HG03095 (cell line): ENCODE data around the gene SLC5A11.

Experiments used
- ATAC-seq: cut with Tn5 transposase; IDR thresholded peaks from one replicate; pipeline ENCODE4 v1.9.1; 2021; ENCODE audit warnings: moderate library complexity; ENCODE audit not compliant: unreplicated experiment

The SLC5A11 gene

DNA sequence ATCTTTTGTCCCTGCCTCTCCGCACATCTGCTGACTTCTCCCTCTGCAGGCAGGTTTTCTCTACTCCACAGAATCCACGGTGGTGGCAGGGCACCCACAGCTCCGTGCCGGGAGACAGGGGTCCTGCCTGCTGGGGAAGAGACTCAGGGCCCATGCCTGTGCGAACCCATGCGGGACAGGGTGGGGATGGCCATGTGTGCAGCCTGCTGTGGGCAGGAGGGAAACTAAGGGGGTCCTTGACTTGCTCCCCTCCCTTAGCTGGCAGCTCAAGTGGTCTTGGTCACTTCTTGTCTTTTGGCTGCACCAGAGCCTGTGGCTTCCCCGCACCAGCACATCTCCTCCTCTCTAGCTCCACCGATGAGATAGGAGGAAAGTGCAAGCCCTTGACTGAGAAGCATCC lies 69.8 kb downstream of the SLC5A11 start:
- no peak for ATAC-seq

DNA sequence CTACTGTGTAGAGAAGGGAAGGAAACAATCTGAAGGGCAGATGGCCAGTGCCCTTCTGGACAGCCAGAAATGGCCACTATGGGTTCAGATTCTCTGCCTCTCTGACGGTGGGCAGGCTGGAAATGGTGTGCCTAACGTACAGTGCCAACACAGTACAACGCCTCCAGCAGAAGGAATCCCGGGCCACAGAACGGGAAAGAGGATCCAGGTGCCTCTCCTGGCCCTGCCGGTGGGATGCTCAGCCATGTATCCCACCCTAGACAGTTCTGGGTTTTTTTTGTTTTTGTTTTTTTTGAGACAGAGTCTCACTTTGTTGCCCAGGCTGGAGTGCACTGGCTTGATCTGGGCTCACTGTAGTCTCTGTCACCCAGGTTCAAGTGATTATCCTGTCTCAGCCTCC lies 71.5 kb downstream of the SLC5A11 start:
- no peak for ATAC-seq

DNA sequence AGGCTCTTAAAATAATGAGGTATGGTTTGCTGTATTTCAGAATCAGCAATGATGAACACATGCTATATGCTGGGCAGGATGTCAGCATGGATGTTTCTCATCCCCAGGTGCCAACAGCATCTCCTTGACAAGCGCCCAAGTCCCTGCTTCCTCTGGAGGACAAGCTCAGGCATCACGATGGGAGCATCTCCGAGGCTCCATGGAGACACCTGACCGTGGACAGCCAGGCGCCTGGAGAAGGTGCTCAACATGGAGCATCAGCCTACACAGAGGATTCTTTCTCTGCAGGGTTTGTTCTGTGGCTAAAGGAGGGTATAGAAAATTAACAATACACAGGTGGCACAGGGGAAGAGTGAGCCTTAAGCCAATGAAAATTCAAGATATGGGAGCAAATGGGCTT lies 72.1 kb downstream of the SLC5A11 start:
- no peak for ATAC-seq

DNA sequence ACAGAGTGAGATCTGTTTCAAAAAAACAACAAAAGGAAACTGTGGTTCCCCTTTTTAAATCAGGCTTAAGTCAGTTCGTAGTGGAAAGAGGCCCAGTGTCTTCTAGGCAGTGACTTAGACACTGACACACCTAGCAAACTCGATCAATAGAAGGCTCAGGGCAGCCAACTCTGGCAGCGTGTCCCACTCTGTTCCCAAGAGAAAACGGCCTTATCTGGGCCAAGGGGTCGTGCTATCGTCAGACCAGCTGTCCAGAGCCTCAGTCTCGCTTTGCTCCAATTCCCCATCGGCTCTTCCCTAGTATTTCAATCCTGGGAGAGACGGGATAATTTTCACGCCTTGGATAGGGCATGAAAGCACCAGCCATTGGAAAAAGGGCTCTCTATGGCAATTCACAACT lies 72.9 kb downstream of the SLC5A11 start:
- ATAC-seq: no peak

GRCh38 chr16:24919536-24919935 lies 73.8 kb downstream of the SLC5A11 start:
- no peak for ATAC-seq

GRCh38 chr16:24920568-24920967 lies 74.8 kb downstream of the SLC5A11 start:
- ATAC-seq: no peak

- no peak for ATAC-seq
These were observed 75.5 kb downstream of the SLC5A11 start for GRCh38 chr16:24921229-24921628.

DNA sequence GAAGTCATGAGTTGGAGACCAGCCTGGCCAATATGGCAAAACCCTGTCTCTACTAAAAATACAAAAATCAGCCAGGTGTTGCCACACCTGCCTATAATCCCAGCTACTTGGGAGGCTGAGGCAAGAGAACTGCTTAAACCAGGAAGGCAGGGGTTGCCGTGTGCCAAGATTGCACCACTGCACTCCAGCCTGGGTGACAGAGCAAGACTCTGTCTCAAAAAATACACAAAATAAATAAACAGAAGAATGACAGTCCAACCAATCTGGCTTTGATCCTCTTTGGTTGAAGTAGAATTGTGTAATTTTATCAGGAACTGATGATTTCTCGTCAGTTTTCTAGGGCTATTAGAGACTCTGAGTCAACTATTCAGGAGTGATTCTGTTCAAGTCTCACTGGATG lies 79.4 kb downstream of the SLC5A11 start:
- ATAC-seq: no peak

- no peak for ATAC-seq
These were observed 83.6 kb downstream of the SLC5A11 start for GRCh38 chr16:24929409-24929808.

GRCh38 chr16:24930440-24930839 lies 84.7 kb downstream of the SLC5A11 start:
- ATAC-seq: no peak

DNA sequence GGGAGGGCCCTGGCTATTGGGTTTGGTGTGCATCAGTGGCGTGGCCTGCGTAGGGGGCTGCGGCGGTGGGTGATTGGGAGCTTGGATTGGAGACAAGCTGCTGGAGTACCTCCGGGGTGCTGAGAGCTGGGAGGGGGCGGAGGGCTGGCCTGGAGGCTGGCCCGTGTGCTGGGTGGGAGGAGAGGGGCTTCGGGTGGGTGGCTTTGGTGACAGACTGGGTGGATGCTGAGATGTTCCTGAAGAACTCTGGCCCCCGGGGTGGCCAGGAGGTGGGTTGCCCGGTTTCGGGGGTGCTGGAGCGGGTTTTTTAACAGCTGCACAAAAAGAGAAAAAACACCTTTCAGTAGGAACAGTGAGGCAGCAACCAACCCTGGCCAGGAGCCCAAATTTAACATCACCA lies 85.3 kb downstream of the SLC5A11 start:
- no peak for ATAC-seq

- no peak for ATAC-seq
These were observed 89.6 kb downstream of the SLC5A11 start for GRCh38 chr16:24935336-24935735.

GRCh38 chr16:24936151-24936550 lies 90.4 kb downstream of the SLC5A11 start:
- no peak for ATAC-seq

DNA sequence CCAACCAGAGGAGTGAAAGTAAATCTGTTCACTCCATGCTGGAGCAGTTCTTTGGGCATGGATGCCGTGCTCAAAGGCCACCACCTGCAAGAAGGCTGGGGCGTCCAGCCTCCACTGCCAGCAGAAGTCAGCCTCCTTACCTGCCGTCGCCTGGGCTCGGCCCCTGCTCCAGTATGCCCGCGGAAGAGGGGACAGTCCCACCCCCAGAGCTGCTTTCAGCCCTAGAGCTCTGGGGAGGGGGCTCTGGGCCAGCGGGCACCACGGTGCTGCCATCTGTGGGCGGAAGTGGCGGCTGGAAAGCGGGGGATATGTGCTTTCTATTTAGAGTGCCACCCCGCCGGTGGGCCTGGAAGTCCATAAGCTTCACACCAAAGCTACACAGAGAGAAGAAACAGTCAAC lies 93.5 kb downstream of the SLC5A11 start:
- ATAC-seq: no peak

DNA sequence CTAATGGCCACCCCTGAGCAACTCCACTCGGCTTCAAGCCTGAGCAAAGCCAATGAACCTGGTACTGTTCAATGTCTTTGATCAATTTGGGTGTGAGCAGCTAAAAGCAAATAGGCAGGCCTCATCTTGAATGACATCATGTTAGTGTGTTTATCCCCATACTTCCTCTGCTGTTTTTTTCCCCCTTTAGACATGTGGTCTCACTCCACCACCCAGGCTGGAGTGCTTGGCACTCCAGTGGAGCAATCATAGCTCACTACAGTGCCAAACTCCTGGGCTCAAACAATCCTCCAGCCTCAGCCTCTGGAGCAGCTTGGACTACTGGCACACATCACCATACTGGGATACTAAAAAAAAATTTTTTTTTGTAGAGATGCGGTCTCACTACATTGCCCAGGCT lies 94.0 kb downstream of the SLC5A11 start:
- ATAC-seq: no peak

DNA sequence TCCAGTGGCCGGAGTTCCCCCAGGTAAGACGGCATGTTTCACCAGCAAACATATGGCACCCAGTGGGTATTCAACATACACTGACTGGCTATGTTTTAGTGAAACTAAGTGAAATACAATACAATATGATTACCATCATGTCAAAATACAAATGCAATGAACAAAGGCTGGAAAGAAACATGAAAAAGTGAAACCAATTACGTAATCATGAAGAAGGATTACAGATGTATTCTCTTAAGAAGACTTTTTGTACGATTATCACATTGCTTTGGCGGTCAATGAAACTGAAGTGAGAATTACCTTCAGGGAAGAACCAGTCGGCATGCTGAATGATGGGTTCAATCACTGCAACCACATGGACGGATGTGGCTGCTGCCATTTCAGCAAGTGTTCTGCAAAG lies 97.7 kb downstream of the SLC5A11 start:
- ATAC-seq: no peak

GRCh38 chr16:24944206-24944605 lies 98.4 kb downstream of the SLC5A11 start:
- no peak for ATAC-seq

GRCh38 chr16:24946155-24946554 lies 100.4 kb downstream of the SLC5A11 start:
- ATAC-seq: no peak

GRCh38 chr16:24950275-24950674 lies 104.5 kb downstream of the SLC5A11 start:
- no peak for ATAC-seq

- no peak for ATAC-seq
These were observed 107.5 kb downstream of the SLC5A11 start for GRCh38 chr16:24953306-24953705.

GRCh38 chr16:24953721-24954120 lies 108.0 kb downstream of the SLC5A11 start:
- no peak for ATAC-seq

GRCh38 chr16:24954137-24954536 lies 108.4 kb downstream of the SLC5A11 start:
- ATAC-seq: no peak

DNA sequence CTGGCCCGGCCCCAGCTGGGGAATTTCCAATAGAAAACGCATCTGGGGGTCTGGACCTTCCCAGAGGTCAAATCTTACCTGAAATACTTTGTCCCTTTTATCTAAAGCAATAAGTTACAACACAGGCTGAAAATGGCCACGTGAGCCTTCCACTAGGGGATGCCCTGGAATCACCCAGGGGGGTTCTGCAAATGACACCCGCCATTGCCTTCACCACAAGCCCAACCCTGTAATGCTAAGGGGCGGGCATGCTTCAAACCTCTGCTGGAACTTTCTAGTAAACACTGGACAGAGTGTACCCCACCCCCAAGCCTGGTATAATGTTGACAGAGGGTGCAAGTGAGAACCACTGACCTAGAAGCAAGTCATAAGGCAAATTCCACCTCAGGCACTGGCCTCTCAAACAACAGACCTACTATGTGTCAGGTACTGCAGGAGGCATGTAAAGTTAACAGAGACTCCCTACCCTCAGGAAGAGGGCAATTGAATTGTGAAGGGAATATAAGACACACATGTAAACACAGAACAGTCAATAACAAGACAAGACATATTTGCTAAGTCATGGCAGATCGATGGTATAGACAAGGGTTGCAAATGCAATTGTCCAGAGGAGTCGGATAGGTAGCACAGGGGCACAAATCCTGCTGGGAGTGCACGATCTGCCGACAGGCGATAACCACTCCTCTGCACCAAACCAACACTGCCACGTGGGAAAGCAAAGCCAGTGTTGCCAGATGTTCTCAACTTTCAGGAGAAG lies 110.4 kb downstream of the SLC5A11 start:
- ATAC-seq: no peak
